Posterior vena cava (tissue), 2 donors: ENCODE measurements around the gene ANKRD34A. TPM values are rescaled to one million over a fixed set of nuclear protein-coding genes. Genes with fewer than 3 reads are reported as not detected.
A peak's percentile ranks its signal among the peaks of the same experiment; 100 is the strongest.

Experiments used
- DNase-seq: peaks from one replicate; pipeline ENCODE4 v3.0.0-alpha.2; 2020; ENCODE audit warnings: low spot score
- intact Hi-C, 2 donors: fragments of 100-400 bp; cut with DNase I; formaldehyde crosslinking; loops; one replicate each; pipeline versions ENCODE4 v1.14.1 to v1.14.2; 2022 to 2023
- total RNA-seq, 2 donors: library from RNA; stranded (reverse); fragmentation: NEBNext Ultra II Directional; extraction: Animal tissue kit (Norgen Biotek cat#: 25700); gene quantifications; one replicate each; pipeline ENCODE4 v1.2.1, GENCODE V29; 2021
- donor health status: DM: yes; HTN: yes; CAD: no.
- donor health status: DM: yes; HTN: yes; CAD: no.

The ANKRD34A gene
- total RNA-seq, 2 donors from 2014 or later: 2.3 TPM

- peak; percentile 85 for DNase-seq
- intact Hi-C loops: loop anchor here in 1 of 2 donors (2.0 kb wide), 1 partner anchor 29 kb away; no protein-coding TSS in a partner anchor
Measured at GRCh38 chr1:145977486-145978470, 13.4 kb upstream of the ANKRD34A start.

DNA sequence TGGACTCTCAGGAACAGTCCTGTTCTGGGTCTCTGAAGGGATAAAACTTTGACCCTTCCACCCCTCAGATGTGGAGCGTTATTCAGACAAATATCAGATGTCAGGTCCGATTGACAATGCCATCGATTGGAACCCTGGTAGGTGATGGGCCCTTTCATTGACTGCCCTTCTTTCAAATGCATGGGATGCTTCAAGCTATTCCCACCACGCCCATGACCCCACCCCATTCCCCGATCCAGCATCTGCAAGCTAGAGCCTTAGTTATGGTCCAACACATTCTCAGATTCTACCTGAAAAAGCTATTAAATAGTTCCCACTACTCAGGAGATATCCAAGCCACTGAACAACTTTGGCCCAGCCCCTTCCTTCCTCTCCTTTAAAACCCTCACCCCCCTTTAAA is 12.6 kb upstream of the ANKRD34A start:
- intact Hi-C loops: no loop called here
- DNase-seq: no peak

DNA sequence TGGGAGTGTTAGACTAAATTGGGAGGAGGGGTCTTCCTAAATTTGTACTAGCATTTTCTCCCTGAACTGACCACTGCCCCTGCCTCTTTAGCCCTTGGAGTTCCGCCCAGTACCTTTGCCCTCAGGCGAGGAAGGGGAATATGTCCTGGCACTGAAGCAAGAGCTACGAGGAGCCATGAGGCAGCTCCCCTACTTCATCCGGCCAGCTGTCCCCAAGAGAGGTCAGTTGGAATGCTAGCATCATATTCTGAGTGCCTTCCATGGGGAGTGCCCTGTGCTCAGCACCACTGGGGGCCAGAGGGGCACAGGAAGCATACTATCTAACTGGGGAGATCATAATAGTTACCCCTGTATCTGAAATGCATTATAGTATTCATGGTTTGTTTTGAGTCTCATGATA is 10.8 kb upstream of the ANKRD34A start:
- intact Hi-C loops: loop anchor here in 1 of 2 donors (2.0 kb wide), 1 partner anchor 32 kb away; no protein-coding TSS in a partner anchor
- DNase-seq: no peak

DNA sequence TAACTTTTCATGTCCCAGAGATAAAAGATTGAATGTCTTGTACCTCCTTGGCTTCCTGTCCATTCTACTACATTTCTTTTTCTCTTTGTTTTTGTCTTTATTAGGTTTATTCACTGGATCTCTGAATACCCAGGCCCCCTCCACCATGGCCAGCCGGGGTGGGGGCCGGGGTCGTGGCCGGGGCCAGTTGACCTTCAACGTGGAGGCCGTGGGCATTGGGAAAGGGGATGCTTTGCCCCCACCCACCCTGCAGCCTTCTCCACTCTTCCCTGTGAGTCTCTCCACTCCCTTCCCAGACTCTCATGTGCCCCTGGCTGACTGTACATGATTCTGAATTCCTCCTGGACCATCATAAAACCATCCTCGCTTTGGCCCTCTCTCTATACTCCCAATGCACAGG is 10.3 kb upstream of the ANKRD34A start:
- intact Hi-C loops: loop anchor here in 1 of 2 donors (2.0 kb wide), 1 partner anchor 32 kb away; no protein-coding TSS in a partner anchor
- no peak for DNase-seq

DNA sequence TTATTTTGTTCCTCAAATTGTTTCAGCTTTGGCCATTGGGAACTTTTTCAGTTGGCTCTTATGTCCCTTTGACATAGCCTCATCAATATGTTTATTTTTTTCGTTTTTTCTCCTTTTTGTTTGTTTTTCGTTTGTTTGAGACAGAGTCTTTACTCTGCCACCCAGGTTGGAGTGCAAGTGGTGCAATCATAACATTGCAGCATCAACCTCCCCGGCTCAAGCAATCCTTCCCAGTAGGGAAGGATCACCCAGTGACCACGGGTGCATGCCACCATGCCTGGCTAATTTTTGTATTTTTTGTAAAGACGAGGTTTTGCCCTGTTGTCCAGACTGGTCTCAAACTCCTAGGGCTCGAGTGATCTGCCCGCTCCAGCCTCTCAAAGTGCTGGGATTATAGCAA is 8.2 kb upstream of the ANKRD34A start:
- DNase-seq: no peak
- intact Hi-C loops: no loop called here

GRCh38 chr1:145967288-145967687 is 2.9 kb upstream of the ANKRD34A start:
- DNase-seq: no peak
- intact Hi-C loops: no loop called here

DNA sequence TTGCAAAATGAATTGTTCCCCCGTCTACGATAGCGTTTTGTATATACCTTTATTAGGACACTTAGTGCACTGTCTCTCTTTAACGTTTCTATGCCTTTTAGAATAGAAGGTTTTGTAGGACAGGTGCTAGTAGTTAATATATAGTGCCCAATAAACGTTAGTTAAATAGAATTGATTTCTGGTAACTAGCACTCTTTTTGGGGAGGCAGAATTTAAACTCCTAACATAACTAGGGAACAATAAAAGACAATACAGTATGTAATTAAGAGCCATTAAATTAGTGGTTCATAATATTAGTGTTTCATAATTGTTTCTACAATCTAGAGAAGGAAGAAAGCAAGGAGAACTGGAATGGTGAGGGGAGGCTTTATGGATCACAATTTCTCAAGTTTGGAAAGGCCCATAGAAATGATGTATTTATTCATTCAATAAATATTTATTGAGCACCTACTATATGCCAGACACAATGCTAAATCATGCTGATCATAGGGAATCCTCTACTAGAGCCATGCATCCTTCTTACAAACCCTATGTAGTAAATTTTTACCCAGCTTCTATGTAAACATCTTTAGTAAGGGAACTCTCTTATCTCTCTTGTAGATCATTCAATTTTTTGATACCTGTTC is 857 bp upstream of the ANKRD34A start:
- intact Hi-C loops: no loop called here

DNA sequence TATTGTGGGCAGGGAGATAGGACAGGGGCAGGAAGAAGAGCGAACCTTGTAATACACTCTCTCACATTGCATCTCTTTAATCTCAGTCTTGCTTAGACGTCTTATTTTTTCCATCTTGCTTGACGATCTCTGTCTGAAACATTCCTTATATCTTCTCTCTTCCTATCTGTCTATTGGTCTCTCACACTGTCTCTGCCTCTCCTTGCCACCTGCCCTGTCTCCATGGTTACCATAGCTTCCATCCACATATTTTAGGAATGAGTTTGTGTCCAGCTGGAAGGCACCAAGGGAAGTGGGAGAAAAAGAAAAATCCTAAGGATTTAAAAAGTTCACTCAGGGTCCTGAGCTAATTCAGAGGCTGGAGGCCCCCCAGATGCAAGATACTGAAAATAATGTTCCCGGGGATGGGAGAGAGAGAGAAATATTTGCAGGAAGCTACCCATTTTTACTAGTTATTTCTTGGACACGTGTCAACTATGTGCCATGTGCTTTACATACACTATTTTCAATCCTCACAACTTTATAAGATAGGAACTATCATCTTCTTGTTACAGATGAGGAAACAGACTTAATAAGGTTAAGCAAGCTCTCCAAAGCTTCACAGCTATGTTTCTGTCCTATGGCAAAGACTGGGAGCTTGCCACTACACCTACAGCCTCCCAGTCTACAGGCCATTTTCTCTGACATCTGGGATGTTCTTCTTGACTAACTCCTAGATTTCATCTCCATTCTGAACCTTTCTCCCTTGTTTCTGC is 933 bp downstream of the ANKRD34A start:
- intact Hi-C loops: loop anchor here in 1 of 2 donors (5.0 kb wide), 1 partner anchor 46 kb away; the partner anchor contains the start of gene PEX11B

More for the DNA sequence above, 857 bp upstream of the ANKRD34A start:
- DNase-seq: no peak

DNA sequence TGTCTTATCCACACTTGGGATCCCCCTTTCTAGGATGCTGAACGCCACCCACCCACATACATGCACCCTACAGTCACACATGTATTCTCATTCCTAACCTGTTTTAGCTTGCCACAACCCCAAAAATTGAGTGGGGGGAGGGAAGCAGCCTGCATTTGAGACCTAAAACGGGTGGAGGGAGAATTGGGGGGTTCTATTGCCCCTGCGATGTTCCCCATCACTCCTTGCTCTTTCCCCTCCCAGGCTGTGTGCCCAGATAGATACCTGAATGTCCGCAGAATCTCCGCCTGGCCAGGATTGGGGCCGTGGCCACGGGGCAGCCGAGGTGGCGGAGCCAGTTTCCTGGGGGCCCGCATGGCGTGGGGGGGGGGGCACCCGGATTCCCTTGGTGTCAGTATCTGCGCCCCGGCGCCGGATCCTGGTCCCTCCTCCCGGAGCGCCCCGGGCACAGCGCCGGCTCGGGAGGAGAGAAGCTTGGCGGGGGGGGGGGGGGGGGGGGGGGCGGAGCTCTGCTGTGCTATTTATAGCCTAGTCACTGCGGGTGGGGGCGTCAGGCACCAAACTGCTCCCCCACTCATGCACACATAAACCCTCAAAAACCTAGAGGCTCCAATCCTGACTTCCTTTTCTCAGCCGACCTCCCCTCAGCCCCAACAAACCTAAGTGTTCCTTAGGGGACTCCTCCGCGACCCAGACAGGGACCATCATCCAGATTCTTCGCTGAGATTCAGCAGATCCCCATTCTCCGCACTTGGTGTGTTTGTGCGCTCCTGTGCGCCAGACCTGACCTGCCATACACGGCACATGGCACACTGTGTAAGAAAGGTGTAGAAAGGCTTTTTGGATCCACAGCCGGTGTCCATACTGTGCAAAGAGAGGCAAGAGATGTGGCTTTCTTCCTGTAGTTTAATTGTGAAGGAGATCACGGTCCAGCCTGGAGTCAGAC is 1.9 kb downstream of the ANKRD34A start:
- intact Hi-C loops: loop anchor here in 1 of 2 donors (5.0 kb wide), 1 partner anchor 45 kb away; the partner anchor contains the start of gene PEX11B
- peak; percentile 85 for DNase-seq

More for the DNA sequence above, 933 bp downstream of the ANKRD34A start:
- no peak for DNase-seq

- peak; percentile 83 for DNase-seq
- intact Hi-C loops: loop anchor here in 1 of 2 donors (5.0 kb wide), 1 partner anchor 44 kb away; the partner anchor contains the start of gene PEX11B
Measured at GRCh38 chr1:145961425-145962156, 2.8 kb downstream of the ANKRD34A start.

GRCh38 chr1:145961109-145961424 is 3.3 kb downstream of the ANKRD34A start:
- DNase-seq: no peak
- intact Hi-C loops: loop anchor here in 1 of 2 donors (5.0 kb wide), 1 partner anchor 44 kb away; the partner anchor contains the start of gene PEX11B

DNA sequence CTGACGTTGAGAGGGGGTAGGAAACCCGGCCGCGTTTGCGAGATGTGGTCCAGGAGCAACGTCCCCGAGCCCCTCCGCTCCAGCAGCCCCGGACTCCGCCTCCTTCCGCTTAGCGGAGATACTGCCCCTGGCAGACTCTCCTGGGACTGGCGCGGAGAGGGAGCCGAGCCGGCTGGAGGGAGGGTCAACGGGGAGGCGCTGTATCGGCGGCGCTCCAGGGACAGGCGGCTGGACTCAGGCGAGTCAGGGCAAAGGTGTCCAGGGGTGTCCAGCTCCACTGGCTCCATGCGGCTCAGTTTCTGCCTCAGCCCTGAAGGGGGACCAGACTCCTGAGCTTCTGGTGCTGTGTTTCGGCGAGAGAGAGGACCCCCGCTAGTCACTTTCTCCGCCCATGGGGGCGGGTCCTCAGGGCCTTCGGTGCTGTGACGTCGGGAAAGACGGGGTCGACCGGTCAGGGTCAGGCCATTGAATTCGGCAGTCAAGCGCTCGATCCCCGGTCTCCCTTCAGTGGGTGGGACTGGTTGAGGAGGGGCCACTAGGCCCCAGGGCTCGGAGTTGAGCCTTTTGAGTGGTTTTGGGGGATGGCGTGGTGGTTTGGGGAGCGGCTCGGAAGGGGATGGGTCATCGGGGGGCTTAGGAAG is 3.8 kb downstream of the ANKRD34A start:
- peak; percentile 92 for DNase-seq
- intact Hi-C loops: loop anchor here in 1 of 2 donors (5.0 kb wide), 1 partner anchor 43 kb away; the partner anchor contains the start of gene PEX11B

DNA sequence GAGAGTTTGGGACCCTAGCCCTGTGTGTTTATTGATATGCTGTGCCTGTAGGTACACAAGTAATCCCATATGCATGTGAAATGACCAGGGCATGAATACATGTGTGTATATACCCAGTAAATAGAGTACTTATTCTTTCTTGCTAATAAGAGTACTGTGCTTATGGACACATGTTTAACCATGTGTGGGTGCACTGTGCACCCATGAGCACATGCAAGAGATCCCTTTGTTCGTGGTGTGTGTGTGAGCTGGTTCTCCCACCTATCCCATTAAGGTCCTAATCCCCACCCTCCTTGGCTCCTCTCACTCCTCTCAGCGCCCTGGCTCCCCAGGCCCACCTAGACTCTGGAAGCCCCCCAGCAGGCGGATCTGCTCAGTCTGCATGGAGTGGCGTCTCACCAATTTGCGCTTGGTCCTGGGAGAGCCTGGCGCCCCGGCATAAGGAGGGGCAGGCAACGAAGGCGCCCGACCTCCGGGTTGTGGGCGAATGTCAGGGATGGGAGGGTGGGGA is 4.4 kb downstream of the ANKRD34A start:
- intact Hi-C loops: loop anchor here in 1 of 2 donors (5.0 kb wide), 1 partner anchor 43 kb away; the partner anchor contains the start of gene PEX11B
- DNase-seq: no peak

DNA sequence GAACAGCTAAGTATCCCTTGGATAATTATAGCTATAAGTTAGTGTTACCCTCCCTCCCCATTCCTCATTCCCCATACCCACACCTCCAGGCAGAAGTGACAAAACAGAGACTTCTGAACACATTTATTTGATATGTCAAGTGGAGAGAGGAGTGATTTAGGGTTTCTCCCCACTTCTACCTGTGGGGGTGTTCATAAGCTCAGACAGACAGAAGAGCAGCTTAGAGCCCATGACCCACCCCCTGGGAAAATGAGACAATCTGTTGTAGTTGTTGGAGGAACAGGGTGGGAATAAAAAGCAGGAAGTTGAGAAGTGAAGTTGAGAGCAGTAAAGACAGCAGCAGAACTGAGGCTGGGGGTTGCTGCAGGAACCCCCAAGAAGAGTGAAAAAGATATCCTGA is 5.0 kb downstream of the ANKRD34A start:
- no peak for DNase-seq
- intact Hi-C loops: no loop called here

- intact Hi-C loops: no loop called here
- DNase-seq: no peak
Measured at GRCh38 chr1:145958734-145959133, 5.6 kb downstream of the ANKRD34A start.

DNA sequence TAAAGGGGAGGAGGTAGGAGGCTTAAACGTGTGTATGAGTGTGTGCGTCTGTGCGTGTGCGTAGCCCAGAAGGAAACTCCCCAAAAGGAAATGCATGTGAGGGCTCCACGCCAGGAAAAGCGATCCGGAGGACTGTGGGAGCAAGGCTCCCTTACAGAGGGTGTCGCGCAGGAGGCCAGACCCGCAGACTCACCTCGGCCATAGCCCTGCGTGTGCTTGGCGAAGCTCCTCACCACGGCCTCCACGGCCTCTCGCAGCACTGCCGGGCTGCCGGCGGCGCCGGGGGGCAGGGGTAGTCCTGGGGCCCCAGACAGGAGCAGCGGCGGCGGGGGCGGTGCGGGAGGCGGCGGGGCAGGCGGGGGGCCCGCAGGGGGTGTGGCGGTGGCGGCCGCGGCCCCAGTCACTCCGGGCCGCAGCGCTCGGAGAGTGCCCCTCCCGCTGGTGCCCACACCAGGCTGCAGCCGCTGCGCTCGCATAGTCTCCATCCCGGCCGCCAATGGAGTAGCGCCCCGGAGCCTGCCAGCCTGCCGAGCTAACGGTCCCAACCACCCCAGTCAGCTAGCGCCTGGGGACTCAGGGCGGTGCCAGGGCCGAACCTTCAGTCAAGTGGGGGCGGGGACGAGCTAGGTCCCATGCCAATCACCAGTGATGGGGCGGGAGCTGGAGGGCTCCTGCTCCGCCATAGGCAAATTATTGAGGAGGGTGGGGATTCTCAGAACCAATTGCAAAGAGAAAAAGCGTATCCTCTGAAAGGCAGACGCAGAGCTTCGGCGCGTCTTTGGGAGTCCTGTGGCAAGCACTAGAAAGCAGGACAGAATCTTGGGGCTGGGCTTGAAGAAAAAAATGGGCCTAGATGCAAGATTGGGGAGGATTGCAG is 6.7 kb downstream of the ANKRD34A start, which contains the start of gene LIX1L:
Gene LIX1L (minus strand): TSS at position 575 of the 877 bp plus-strand sequence. CDS start 90 bp downstream, at position 485.
- intact Hi-C loops: no loop called here
- peak; percentile 98 for DNase-seq
